ENCODE results near the gene CCDC6.

- no peak for TF ChIP-seq POLR2AphosphoS5 (IDR thresholded peaks at IDR 0.05; ENCODE audit: low read depth, low read length)
- no peak for TF ChIP-seq SIN3A (IDR thresholded peaks at IDR 0.05; ENCODE audit: borderline replicate concordance, insufficient read depth, low read length)
- TF ChIP-seq REST (IDR thresholded peaks at IDR 0.05; ENCODE audit: insufficient read depth in 1 of 2, low read depth in 2 of 2, low read length in 2 of 2), result no peak
- no peak for TF ChIP-seq TAF1 (IDR thresholded peaks at IDR 0.05; ENCODE audit: borderline replicate concordance, insufficient read depth, low read length)
These were observed 36.8 kb downstream of the CCDC6 start for GRCh38 chr10:59869594-59869940.

Data from PFSK-1 (cell line).